Heart right ventricle (tissue), 16 donors: ENCODE measurements around the gene PTPRN2. TPM values are rescaled to one million over a fixed set of nuclear protein-coding genes. Genes with fewer than 3 reads are reported as not detected.

Experiments
- ATAC-seq, 8 donors: fragments of 200-7000 bp; cut with Tn5 transposase; one replicate each; pipeline ENCODE4 v1.9.1; 2020; ENCODE audit warnings: mild to moderate bottlenecking in 8 of 8, moderate library complexity in 8 of 8, moderate number of reproducible peaks in 1 of 8
- DNase-seq, 2 donors: peaks; one replicate each; pipeline ENCODE4 v3.0.0-alpha.2; 2020
- H3K27ac ChIP-seq, 10 donors: fragments of 200-600 bp; sonication (generic) in 2 of 10; one replicate each; pipeline versions ENCODE4 v1.5.0 to v1.8.0; 2020 to 2022; ENCODE audit warnings: mild to moderate bottlenecking in 3 of 10
- H3K27me3 ChIP-seq, 7 donors: fragments of 200-600 bp; one replicate each; pipeline ENCODE4 v1.8.0; 2021 to 2022; ENCODE audit warnings: mild to moderate bottlenecking in 2 of 7
- H3K36me3 ChIP-seq, 9 donors: fragments of 200-600 bp; sonication (generic) in 1 of 9; one replicate each; pipeline versions ENCODE4 v1.5.0 to v1.8.0; 2020 to 2022; ENCODE audit warnings: mild to moderate bottlenecking in 2 of 9
- H3K4me1 ChIP-seq, 9 donors: fragments of 200-600 bp; sonication (generic) in 1 of 9; one replicate each; pipeline versions ENCODE4 v1.5.0 to v1.8.0; 2020 to 2022; ENCODE audit warnings: mild to moderate bottlenecking in 4 of 9
- H3K4me3 ChIP-seq, 10 donors: fragments of 200-600 bp; sonication (generic) in 2 of 10; one replicate each; pipeline versions ENCODE4 v1.5.0 to v1.8.0; 2020 to 2022; ENCODE audit warnings: mild to moderate bottlenecking in 7 of 10, moderate library complexity in 2 of 10
- H3K9me3 ChIP-seq, 11 donors: fragments of 200-600 bp in 10 of 11; sonication (generic) in 2 of 11; one replicate each; pipeline versions ENCODE4 v1.5.0 to v1.8.0; 2013 to 2022; ENCODE audit warnings: mild to moderate bottlenecking in 2 of 11, control low read depth in 1 of 11, moderate library complexity in 1 of 11
- CTCF ChIP-seq, 9 donors: fragments of 200-600 bp; sonication (generic) in 2 of 9; IDR thresholded peaks; one replicate each; pipeline versions ENCODE4 v1.5.0 to v1.8.0; 2021 to 2022; ENCODE audit warnings: antibody characterized with exemption in 9 of 9, mild to moderate bottlenecking in 5 of 9, moderate library complexity in 1 of 9
- WGBS, 2 donors: extraction: QIAGEN DNeasy Blood & Tissue Kit; methylation state at CpG; one replicate each; pipeline ENCODE4 v1.1.7; 2013; ENCODE audit warnings: inconsistent platforms in 1 of 2; 5-methylcytosine and 5-hydroxymethylcytosine counted together
- intact Hi-C, 10 donors: fragments of 100-400 bp; cut with DNase I; formaldehyde crosslinking; loops; one replicate each; pipeline versions ENCODE4 v1.11.1 to v1.14.2; 2022
- polyA plus RNA-seq, 2 donors: library from polyadenylated mRNA; stranded (reverse); fragments of 200-250 nt; gene quantifications; one replicate each; pipeline ENCODE4 v1.2.3, GENCODE V29; 2013
- total RNA-seq, 10 donors: library from RNA; stranded (reverse); fragmentation: NEBNext Ultra II Directional in 3 of 10; extraction: Animal tissue kit (Norgen Biotek cat#: 25700) in 3 of 10; gene quantifications; one replicate each; pipeline versions ENCODE4 v1.2.1 to v1.2.4, GENCODE V29; 2021 to 2023
- donor health status: Arrhythmogenic right ventricular cardiomyopathy.
- donor health status: ischemic (EF 13 %, LVEDD 7.1; RV severe dilation, severe dysfunction).
- donor health status: healthy with polysubstance abuse.
- donor health status: DM: no; HTN: yes; CAD: no.
- donor health status: DM: no; HTN: no; CAD: no.
- donor health status: ischemic (EF 25% LVEDD 6.9; RV normal size, moderate dysfunction).
- donor health status: ischemic (EF 25% LVEDD 5.7; RV mildly dilated, moderate dysfunction).
- donor health status: healthy.
- donor health status: DM: yes; HTN: yes; CAD: no.
- donor health status: Ischemic cardiomyopathy.
- donor health status: ischemic (EF 35%, LVEDD 5.7; RV mildly dilated, moderate dysfunction).
- donor health status: nonischemic (EF 11% LVEDD 7.7; RV severe dilation, severe dysfunction).
- donor health status: DM: yes; HTN: yes; CAD: no.
- donor health status: PGD.
- donor health status: ischemic (EF 29% LVEDD 5.4; RV normal size, mild dysfunction).
- donor health status: nonischemic (EF 23%, LVEDD 6.1; RV moderate dilation, normal function).

The PTPRN2 gene
- total and polyA plus RNA-seq, 12 donors, result 0.82 to 1.8 (median 1.3) TPM

- DNase-seq, result no peak
- no peak overlapping the region for H3K4me3 ChIP-seq
- 24 to 27% methylated on average over 5 of the region's 5 CpGs for WGBS, 2 donors
- H3K27me3 ChIP-seq, result peaks cover 0 to 72% (median 41%) of the 10 kb centered on the region in 7 donors
- no peak for ATAC-seq
- no peaks in the 10 kb centered on the region for H3K36me3 ChIP-seq
- H3K27ac ChIP-seq, result no peak overlapping the region
- intact Hi-C loops, result no loop called here
- no peak for TF ChIP-seq CTCF (IDR thresholded peaks at IDR 0.05)
- no peaks in the 10 kb centered on the region for H3K4me1 ChIP-seq
- H3K9me3 ChIP-seq, result no peaks in the 10 kb centered on the region
Observed at GRCh38 chr7:158495216-158495615, 92.4 kb downstream of the PTPRN2 start.

- Histone ChIP-seq H3K9me3 (no peaks in the 10 kb centered on the region), H3K27me3 (peaks cover 0 to 74% (median 46%) of the 10 kb centered on the region in 7 donors), H3K4me1 (no peaks in the 10 kb centered on the region), H3K4me3 (no peak overlapping the region), H3K36me3 (no peaks in the 10 kb centered on the region), H3K27ac (no peak overlapping the region)
- intact Hi-C loops, result no loop called here
- ATAC-seq (no peak), DNase-seq (no peak)
- 42 to 43% methylated on average over 9 of the region's 9 CpGs for WGBS, 2 donors
- TF ChIP-seq CTCF (IDR thresholded peaks at IDR 0.05), result no peak
Observed at GRCh38 chr7:158494643-158495042, 93.0 kb downstream of the PTPRN2 start.

DNA sequence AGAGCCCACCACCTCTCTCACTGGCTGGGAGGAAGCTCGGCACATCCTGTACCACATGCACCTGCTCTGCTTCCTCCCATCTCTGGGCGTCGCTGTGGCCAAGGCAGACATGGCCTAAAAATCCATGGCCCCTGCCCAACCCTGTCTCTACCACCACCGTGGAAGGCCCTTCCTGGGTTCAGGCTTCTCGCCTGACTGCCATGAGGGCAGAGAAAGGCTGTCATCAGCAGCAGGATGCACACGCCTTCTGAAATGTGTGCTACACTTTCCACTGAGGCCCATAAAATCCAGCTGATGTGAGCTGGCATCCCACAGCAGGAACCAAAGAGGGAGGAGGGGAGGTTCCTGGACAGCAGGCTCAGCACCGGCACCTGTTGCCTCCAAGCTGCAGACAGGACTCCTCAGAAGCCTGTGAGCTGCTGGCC lies 93.4 kb downstream of the PTPRN2 start:
- Histone ChIP-seq H3K9me3 (no peaks in the 10 kb centered on the region), H3K36me3 (no peaks in the 10 kb centered on the region), H3K27ac (no peak overlapping the region), H3K27me3 (peaks cover 0 to 74% (median 49%) of the 10 kb centered on the region in 7 donors), H3K4me1 (no peaks in the 10 kb centered on the region), H3K4me3 (no peak overlapping the region)
- WGBS, 2 donors, result 51 to 53% methylated on average over 7 of the region's 7 CpGs
- TF ChIP-seq CTCF (IDR thresholded peaks at IDR 0.05), result no peak
- ATAC-seq (no peak), DNase-seq (no peak)
- intact Hi-C loops, result no loop called here

- 74 to 83% methylated on average over 5 of the region's 5 CpGs for WGBS, 2 donors
- peaks cover 0 to 69% (median 50%) of the 10 kb centered on the region in 7 donors for H3K27me3 ChIP-seq
- H3K4me3 ChIP-seq, result no peak overlapping the region
Observed at GRCh38 chr7:158492367-158492764, 95.3 kb downstream of the PTPRN2 start.

More at GRCh38 chr7:158492367-158492764, 95.3 kb downstream of the PTPRN2 start:
- DNase-seq (no peak), ATAC-seq (no peak)
- Histone ChIP-seq H3K27ac (no peak overlapping the region), H3K9me3 (no peaks in the 10 kb centered on the region), H3K36me3 (no peaks in the 10 kb centered on the region), H3K4me1 (no peaks in the 10 kb centered on the region)
- intact Hi-C loops, result no loop called here
- no peak for TF ChIP-seq CTCF (IDR thresholded peaks at IDR 0.05)
